ENCODE data around the gene CHST15.
"Not testable (repeated sequence)": the region's sequence is repeated elsewhere in the genome, so short reads cannot be mapped to it uniquely, and the experiment has no call there.

Gene CHST15

GRCh38 chr10:124124123-124124768 is 30.8 kb upstream of the CHST15 start:
- DNase-seq (ENCODE audit: low read depth in 3 of 3, low spot score in 1 of 3) = no peak

DNA sequence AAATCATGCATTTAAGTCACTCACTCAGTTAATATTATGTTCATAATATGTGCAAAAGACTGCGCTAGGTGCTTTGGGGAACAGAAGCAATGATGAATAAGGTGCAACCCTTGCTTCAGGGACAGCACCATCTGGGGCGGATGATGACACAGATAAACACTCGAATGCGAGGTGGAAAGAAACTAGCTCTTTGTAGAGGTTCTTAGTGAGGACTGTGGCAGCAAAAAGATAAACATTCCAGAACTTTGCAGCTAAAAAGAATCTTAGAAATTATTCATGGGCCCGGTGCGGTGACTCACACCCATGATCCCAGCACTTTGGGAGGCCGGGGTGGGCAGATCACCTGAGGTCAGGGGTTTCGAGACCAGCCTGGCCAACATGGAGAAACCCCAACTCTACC is 29.8 kb upstream of the CHST15 start:
- DNase-seq (ENCODE audit: low read depth in 3 of 3, low spot score in 1 of 3) = no peak

GRCh38 chr10:124122211-124122610 is 28.8 kb upstream of the CHST15 start:
- DNase-seq (ENCODE audit: low read depth in 3 of 3, low spot score in 1 of 3) = no peak

DNA sequence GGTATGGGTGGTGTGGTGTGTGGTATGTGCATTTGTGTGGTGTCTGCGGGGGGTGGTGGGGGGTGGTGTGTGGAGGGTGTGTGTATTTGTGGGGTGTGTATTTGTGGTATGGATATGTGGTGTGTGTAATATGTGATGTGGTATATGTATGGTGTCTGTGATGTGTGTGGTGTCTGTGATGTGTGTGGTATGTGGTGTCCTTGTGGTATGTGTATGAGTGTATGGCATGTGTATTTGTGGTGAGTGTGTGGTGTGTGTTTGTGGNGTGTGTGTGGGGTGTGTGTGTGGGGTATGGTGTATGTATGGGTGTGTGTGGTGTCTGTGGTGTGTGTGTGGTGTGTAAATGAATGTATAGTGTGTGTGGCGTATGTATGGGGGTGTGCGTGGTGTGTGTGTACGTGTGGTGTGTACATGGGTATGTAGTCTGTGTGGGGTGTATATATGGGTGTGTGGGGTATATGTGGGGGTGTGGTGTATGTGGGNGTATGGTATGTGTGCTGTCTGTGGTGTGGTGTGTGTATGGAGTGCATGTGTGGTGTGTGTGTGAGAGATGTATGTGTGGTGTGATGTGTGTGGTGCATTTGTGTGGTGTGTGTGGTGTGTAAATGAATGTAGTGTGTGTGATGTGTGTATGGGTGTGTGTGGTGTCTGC is 27.1 kb upstream of the CHST15 start:
- no peak for DNase-seq (ENCODE audit: low read depth in 3 of 3, low spot score in 1 of 3)

- no peak for DNase-seq (ENCODE audit: low read depth in 3 of 3, low spot score in 1 of 3)
These were observed 26.5 kb upstream of the CHST15 start for GRCh38 chr10:124119946-124120345.

GRCh38 chr10:124119216-124119615 is 25.8 kb upstream of the CHST15 start:
- no peak for DNase-seq (ENCODE audit: low read depth in 3 of 3, low spot score in 1 of 3)

- no peak for DNase-seq (ENCODE audit: low read depth in 3 of 3, low spot score in 1 of 3)
These were observed 24.4 kb upstream of the CHST15 start for GRCh38 chr10:124117833-124118232.

DNA sequence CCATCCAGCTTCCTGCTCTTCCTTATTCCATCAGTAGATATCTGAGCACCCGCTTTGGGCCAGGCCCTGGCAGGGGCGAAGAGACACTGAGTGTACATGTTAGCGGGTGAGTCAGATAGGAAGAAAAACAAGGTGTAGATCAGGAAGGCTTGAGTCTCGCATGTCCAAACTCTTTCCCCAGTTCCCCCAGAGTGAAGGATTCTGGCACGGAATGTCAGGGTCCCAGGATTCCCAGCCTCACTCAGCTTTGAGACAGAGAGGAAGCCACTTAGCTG is 24.1 kb upstream of the CHST15 start:
- no peak for DNase-seq (ENCODE audit: low read depth in 3 of 3, low spot score in 1 of 3)

GRCh38 chr10:124116771-124117510 is 23.5 kb upstream of the CHST15 start:
- DNase-seq (ENCODE audit: low read depth in 3 of 3, low spot score in 1 of 3) = no peak

DNA sequence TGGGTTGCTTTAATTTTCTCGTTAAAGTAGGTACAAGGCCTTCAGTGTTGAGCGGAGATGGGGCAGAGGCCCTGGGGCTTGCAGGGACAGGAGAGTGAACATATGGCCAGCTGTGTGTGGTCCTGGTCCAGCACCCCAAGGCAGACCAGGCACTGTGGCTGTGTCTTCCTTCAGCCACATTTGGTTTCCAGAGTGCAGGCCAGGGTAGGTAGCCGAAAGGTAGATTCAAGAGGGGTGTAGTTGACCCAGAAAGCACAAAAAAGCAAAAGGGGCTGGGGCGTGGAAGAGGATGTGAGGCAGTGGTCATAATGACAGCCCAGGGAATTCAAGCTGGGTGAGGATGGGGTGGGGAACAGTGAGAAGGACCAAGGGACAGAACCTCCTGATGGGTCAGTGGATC is 21.3 kb upstream of the CHST15 start:
- no peak for DNase-seq (ENCODE audit: low read depth in 3 of 3, low spot score in 1 of 3)

- no peak for DNase-seq (ENCODE audit: low read depth in 3 of 3, low spot score in 1 of 3)
These were observed 19.6 kb upstream of the CHST15 start for GRCh38 chr10:124112891-124113580.

- DNase-seq (ENCODE audit: low read depth in 3 of 3, low spot score in 1 of 3) = no peak
These were observed 17.5 kb upstream of the CHST15 start for GRCh38 chr10:124110882-124111281.

GRCh38 chr10:124109261-124109660 is 15.9 kb upstream of the CHST15 start:
- DNase-seq (ENCODE audit: low read depth in 3 of 3, low spot score in 1 of 3) = no peak

GRCh38 chr10:124107072-124107471 is 13.7 kb upstream of the CHST15 start:
- no peak for DNase-seq (ENCODE audit: low read depth in 3 of 3, low spot score in 1 of 3)

- DNase-seq (ENCODE audit: low read depth in 3 of 3, low spot score in 1 of 3) = no peak
These were observed 13.0 kb upstream of the CHST15 start for GRCh38 chr10:124106241-124106879.

DNA sequence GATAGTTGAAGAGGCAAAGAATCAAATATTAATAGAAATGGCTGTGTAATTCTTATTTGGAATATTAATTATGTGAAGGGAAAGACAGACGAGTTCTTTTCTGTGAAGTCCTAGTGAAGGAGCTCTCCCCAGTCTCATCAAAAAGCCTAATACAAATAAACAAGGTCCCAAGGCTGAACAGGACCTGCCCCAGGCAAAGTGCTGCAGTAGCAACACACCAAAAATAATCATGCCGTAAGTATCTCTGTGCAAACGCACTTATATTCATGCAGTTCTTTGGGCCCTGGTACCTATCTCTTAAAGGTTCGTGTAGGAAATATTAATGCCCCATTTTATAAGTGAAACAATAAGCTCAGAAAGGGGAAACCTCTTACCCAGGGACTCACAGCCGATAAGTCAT is 12.2 kb upstream of the CHST15 start:
- DNase-seq (ENCODE audit: low read depth in 3 of 3, low spot score in 1 of 3) = no peak

- DNase-seq (ENCODE audit: low read depth in 3 of 3, low spot score in 1 of 3) = no peak
These were observed 11.6 kb upstream of the CHST15 start for GRCh38 chr10:124105045-124105444.

GRCh38 chr10:124104011-124104627 is 10.7 kb upstream of the CHST15 start:
- DNase-seq (ENCODE audit: low read depth in 3 of 3, low spot score in 1 of 3) = no peak

DNA sequence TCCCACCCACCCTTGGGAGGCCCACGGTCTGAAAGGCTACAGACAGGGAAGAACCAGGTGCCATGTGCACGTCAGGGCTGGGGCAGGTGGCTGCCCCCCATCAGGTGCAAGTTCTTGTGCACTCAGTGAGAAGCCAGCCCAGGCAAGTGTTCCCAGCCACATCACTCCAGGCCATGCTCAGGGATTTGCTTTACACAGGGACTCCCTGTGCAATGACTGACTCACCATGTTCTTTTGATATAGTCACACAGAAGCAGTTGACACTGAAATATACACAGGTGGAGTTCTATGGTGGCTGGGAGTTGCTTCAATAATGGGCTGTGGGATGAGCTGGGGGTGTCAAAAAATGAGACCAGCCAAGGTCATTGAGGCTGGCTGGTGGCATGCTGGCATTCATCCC is 8.0 kb upstream of the CHST15 start:
- DNase-seq (ENCODE audit: low read depth in 3 of 3, low spot score in 1 of 3) = no peak

DNA sequence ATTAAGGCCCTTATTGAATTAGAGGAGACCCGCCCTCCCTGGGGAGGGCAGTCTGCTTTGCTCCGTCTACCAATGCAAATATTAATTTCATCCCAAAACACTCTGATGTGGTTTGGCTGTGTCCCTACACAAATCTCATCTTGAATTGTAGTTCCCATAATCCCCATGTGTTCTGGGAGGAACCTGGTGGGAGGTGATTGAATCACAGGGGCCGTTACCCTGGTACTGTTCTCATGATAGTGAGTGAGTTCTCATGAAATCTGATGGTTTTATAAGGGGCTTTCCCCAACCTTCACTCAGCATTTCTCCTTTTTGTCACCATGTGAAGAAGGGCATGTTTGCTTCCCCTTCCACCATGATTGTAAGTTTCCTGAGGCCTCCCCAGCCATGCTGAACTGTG is 7.3 kb upstream of the CHST15 start:
- not testable (repeated sequence) for DNase-seq (ENCODE audit: low read depth in 3 of 3, low spot score in 1 of 3)

GRCh38 chr10:124100124-124100523 is 6.7 kb upstream of the CHST15 start:
- no peak for DNase-seq (ENCODE audit: low read depth in 3 of 3, low spot score in 1 of 3)

Measured in stimulated activated CD4-positive, alpha-beta T cell treated with anti-CD3 and anti-CD28 coated beads, TNF-alpha, amount 100 ng/mL, for 1 hour (primary cell).